Fibroblast of gingiva (primary cell): ENCODE measurements around the gene POC1B.

ENCODE experiments used
- DNase-seq: peaks from one replicate; pipeline ENCODE4 v3.0.0-alpha.2; 2011; ENCODE audit warnings: low read depth

POC1B gene

GRCh38 chr12:89389755-89390661, 135.8 kb downstream of the POC1B start:
- no peak for DNase-seq

GRCh38 chr12:89386138-89386537, 139.7 kb downstream of the POC1B start:
- DNase-seq: no peak

GRCh38 chr12:89384807-89385206, 141.0 kb downstream of the POC1B start:
- DNase-seq: no peak

DNA sequence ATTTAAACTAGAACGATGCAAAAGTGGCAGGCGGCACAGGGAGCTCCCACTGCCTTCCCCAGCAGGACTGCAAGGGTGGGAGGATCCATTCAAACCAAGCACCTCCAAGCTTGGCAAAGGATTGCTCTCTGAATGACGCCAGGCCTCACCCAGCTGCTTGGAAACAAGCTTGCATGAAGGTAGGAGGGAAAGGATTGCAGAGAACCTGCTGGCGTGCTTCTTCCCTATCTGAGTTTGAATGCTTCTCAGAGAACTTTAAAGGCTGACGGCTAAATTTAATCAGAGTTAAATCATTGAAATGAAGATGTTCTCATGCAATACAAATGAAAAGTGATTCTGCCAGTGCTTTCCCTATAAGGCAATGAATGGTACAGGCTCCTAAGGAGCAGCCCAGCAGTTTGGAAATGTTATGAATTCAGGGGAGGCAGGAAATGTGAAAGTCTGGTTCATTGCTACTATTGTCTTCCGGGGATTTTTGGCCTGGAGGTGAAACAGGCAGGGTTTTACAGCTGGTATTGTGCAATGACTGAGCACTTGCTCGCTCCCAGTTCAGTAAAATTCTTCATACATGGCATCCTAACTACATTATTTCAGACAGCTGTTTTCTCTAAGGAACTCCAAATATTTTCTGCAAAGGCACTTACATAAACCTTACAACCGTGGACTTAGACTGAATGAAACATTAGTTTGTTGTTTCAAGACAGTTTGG, 141.6 kb downstream of the POC1B start:
- DNase-seq: peak; percentile 97

GRCh38 chr12:89383235-89384049, 142.4 kb downstream of the POC1B start:
- DNase-seq: peak; percentile 71

GRCh38 chr12:89382328-89382727, 143.5 kb downstream of the POC1B start:
- DNase-seq: no peak

DNA sequence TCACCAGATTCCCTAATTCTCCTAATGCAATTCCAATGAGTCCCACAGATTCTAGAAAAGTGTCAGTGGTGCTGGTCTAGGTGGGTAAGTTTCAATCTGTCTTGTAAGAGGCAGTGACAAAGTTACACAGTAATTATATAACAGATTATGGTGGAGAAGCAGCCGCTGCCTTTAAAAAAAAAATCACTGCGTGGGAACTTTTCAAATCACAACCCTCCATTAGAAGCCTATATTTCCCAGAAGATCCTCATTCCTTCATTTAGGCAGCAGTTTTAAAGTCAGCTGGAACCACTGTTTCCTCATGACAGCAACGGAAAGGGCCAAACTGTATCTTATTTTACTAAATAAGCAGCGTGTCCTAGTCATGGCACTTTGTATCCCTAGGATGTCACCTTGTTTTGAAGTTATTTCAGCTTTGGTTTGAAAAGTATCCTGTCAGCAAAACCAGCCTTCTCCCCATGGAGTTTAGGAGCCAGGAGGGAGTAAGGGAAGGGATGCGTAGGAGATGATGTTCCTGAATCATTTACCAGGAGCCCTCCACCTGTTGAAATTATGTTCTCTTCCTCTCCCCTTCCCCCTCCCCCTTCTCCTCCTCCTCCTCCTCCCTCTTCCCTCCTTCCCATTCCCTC, 145.9 kb downstream of the POC1B start:
- no peak for DNase-seq

- no peak for DNase-seq
Observed at GRCh38 chr12:89379148-89379838, 146.6 kb downstream of the POC1B start.

- DNase-seq: no peak
Observed at GRCh38 chr12:89376844-89377243, 149.0 kb downstream of the POC1B start.

- DNase-seq: no peak
Observed at GRCh38 chr12:89376202-89376529, 149.7 kb downstream of the POC1B start.

GRCh38 chr12:89373763-89374572, 151.9 kb downstream of the POC1B start:
- DNase-seq: peak; percentile 40

- no peak for DNase-seq
Observed at GRCh38 chr12:89372584-89373370, 153.1 kb downstream of the POC1B start.

DNA sequence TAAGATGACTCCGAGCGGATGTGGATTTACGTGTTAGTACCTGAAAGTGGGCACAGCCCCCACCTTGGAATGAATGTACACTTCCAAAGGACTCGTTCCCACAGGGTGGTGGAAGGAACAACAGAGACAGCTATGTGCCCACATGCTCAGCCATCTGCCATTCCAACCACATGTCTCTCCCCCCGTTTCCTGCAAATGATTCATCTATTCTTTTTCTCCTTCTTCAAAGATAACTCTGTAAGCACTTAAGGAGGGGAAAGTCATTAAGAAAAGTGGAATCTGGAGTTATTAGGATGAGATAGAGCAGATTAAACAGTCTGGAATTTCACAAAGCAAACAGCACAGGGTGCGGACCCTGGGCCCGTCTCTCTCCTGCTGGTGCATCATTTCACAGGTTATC, 155.0 kb downstream of the POC1B start:
- DNase-seq: peak; percentile 21

DNA sequence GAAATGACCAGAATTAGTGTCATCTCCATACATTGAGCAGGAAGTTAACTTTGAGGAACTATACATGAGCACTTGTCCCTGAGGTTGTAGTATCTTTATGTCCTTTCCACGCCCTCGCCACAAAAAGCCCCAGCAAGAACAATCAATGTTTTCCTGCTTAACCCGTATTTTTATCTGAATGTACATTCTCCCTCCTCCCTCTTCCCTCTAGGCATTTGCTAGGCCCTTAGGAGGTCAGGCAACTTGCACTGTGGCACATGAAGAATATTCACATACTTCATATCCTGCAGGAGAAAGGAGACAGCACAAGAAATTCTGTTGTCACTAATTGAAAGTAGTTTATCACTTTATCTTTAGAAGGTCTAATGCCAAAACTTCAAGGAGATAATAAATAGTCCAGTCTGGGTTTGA, 155.4 kb downstream of the POC1B start:
- no peak for DNase-seq
